ENCODE data around the gene ETV6. TPM values are rescaled to one million over a fixed set of nuclear protein-coding genes. Genes with fewer than 3 reads are reported as not detected.

ETV6 gene
- total RNA-seq, 1 donor from 2014 or later = 33.4 TPM

- Mint-ChIP-seq H3K4me1 (ENCODE audit: low read depth) (peaks cover 36% of the 10 kb centered on the region), H3K27me3 (ENCODE audit: low read depth) (no peaks in the 10 kb centered on the region), H3K27ac (ENCODE audit: unreplicated experiment) (no peak overlapping the region), H3K9me3 (ENCODE audit: low read depth) (no peaks in the 10 kb centered on the region), H3K4me3 (ENCODE audit: unreplicated experiment) (no peak overlapping the region), H3K36me3 (ENCODE audit: low read depth) (peaks cover 1% of the 10 kb centered on the region)
- DNase-seq (ENCODE audit: low spot score) = no peak
- no peak for TF ChIP-seq CTCF (IDR thresholded peaks at IDR 0.05)
These were observed 170.2 kb downstream of the ETV6 start for GRCh38 chr12:11819643-11820042.

- peaks cover 1% of the 10 kb centered on the region for H3K36me3 Mint-ChIP-seq (ENCODE audit: low read depth)
- H3K4me1 Mint-ChIP-seq (ENCODE audit: low read depth) = peaks cover 37% of the 10 kb centered on the region
- H3K4me3 Mint-ChIP-seq (ENCODE audit: unreplicated experiment) = no peak overlapping the region
- no peaks in the 10 kb centered on the region for H3K27me3 Mint-ChIP-seq (ENCODE audit: low read depth)
- H3K9me3 Mint-ChIP-seq (ENCODE audit: low read depth) = no peaks in the 10 kb centered on the region
- TF ChIP-seq CTCF (IDR thresholded peaks at IDR 0.05) = no peak
- no peak for DNase-seq (ENCODE audit: low spot score)
- H3K27ac Mint-ChIP-seq (ENCODE audit: unreplicated experiment) = no peak overlapping the region
These were observed 171.0 kb downstream of the ETV6 start for GRCh38 chr12:11820476-11820875.

- no peak for TF ChIP-seq CTCF (IDR thresholded peaks at IDR 0.05)
- peak overlapping the region; percentile 91 for H3K27ac Mint-ChIP-seq (ENCODE audit: unreplicated experiment)
These were observed 172.1 kb downstream of the ETV6 start for GRCh38 chr12:11821386-11822080.

GRCh38 chr12:11822081-11822834 lies 172.8 kb downstream of the ETV6 start:
- H3K27ac Mint-ChIP-seq (ENCODE audit: unreplicated experiment) = peak overlapping the region; percentile 91
- peaks cover 6% of the 10 kb centered on the region for H3K36me3 Mint-ChIP-seq (ENCODE audit: low read depth)
- no peaks in the 10 kb centered on the region for H3K27me3 Mint-ChIP-seq (ENCODE audit: low read depth)
- TF ChIP-seq CTCF (IDR thresholded peaks at IDR 0.05) = no peak
- no peaks in the 10 kb centered on the region for H3K9me3 Mint-ChIP-seq (ENCODE audit: low read depth)
- no peak overlapping the region for H3K4me3 Mint-ChIP-seq (ENCODE audit: unreplicated experiment)
- H3K4me1 Mint-ChIP-seq (ENCODE audit: low read depth) = peaks cover 44% of the 10 kb centered on the region
- no peak for DNase-seq (ENCODE audit: low spot score)

More at GRCh38 chr12:11821386-11822080, 172.1 kb downstream of the ETV6 start:
- no peak for DNase-seq (ENCODE audit: low spot score)
- peaks cover 41% of the 10 kb centered on the region for H3K4me1 Mint-ChIP-seq (ENCODE audit: low read depth)
- no peaks in the 10 kb centered on the region for H3K27me3 Mint-ChIP-seq (ENCODE audit: low read depth)
- peaks cover 5% of the 10 kb centered on the region for H3K36me3 Mint-ChIP-seq (ENCODE audit: low read depth)
- no peaks in the 10 kb centered on the region for H3K9me3 Mint-ChIP-seq (ENCODE audit: low read depth)
- H3K4me3 Mint-ChIP-seq (ENCODE audit: unreplicated experiment) = no peak overlapping the region

- no peak for DNase-seq (ENCODE audit: low spot score)
- no peak for TF ChIP-seq CTCF (IDR thresholded peaks at IDR 0.05)
These were observed 173.6 kb downstream of the ETV6 start for GRCh38 chr12:11823043-11823442.

More at GRCh38 chr12:11823043-11823442, 173.6 kb downstream of the ETV6 start:
- H3K4me1 Mint-ChIP-seq (ENCODE audit: low read depth) = peaks cover 44% of the 10 kb centered on the region
- no peaks in the 10 kb centered on the region for H3K27me3 Mint-ChIP-seq (ENCODE audit: low read depth)
- H3K27ac Mint-ChIP-seq (ENCODE audit: unreplicated experiment) = peak overlapping the region; percentile 91
- H3K9me3 Mint-ChIP-seq (ENCODE audit: low read depth) = no peaks in the 10 kb centered on the region
- peak overlapping the region; percentile 3 for H3K4me3 Mint-ChIP-seq (ENCODE audit: unreplicated experiment)
- peaks cover 6% of the 10 kb centered on the region for H3K36me3 Mint-ChIP-seq (ENCODE audit: low read depth)
